Breast epithelium (tissue), 4 donors: ENCODE results near the gene ACMSD. TPM values are rescaled to one million over a fixed set of nuclear protein-coding genes. Genes with fewer than 3 reads are reported as not detected.

Experiments used
- DNase-seq, 2 donors: peaks; one replicate each; pipeline ENCODE4 v3.0.0-alpha.2; 2019; ENCODE audit warnings: low spot score in 2 of 2
- H3K27ac ChIP-seq, 2 donors: fragments of 200-600 bp; sonication (generic) in 1 of 2; one replicate each; pipeline ENCODE4 v1.5.1; 2016 to 2019; ENCODE audit warnings: mild to moderate bottlenecking in 1 of 2
- H3K27me3 ChIP-seq, 2 donors: fragments of 200-600 bp; sonication (generic) in 1 of 2; one replicate each; pipeline versions ENCODE4 v1.5.1 to v1.6.0; 2017 to 2019; ENCODE audit warnings: control low read depth in 1 of 2, mild to moderate bottlenecking in 1 of 2
- H3K36me3 ChIP-seq: fragments of 200-600 bp; one replicate; pipeline ENCODE4 v1.5.1; 2019
- H3K4me1 ChIP-seq, 2 donors: fragments of 200-600 bp; sonication (generic); one replicate each; pipeline ENCODE4 v1.5.1; 2016 to 2019; ENCODE audit warnings: control low read depth in 1 of 2
- H3K4me3 ChIP-seq, 3 donors: fragments of 200-600 bp; sonication (generic); 1 replicate in 2 of 3; 2 replicates in 1 of 3; pipeline ENCODE4 v1.5.1; 2016 to 2019; ENCODE audit warnings: mild to moderate bottlenecking in 3 of 3, moderate library complexity in 2 of 3
- H3K9me3 ChIP-seq, 2 donors: fragments of 200-600 bp; sonication (generic) in 1 of 2; one replicate each; pipeline ENCODE4 v1.5.1; 2016 to 2019; ENCODE audit warnings: control low read depth in 1 of 2
- POLR2A ChIP-seq: fragments of 450-650 bp; IDR thresholded peaks from one replicate; pipeline ENCODE4 v1.6.1; 2016; ENCODE audit warnings: antibody characterized with exemption, mild to moderate bottlenecking, moderate library complexity
- POLR2AphosphoS5 ChIP-seq, 3 donors: sonication (generic); formaldehyde crosslinking; IDR thresholded peaks; one replicate each; pipeline ENCODE4 v1.6.1; 2017; ENCODE audit warnings: antibody characterized with exemption in 3 of 3
- intact Hi-C: fragments of 100-400 bp; cut with DNase I; formaldehyde crosslinking; loops from one replicate; pipeline ENCODE4 v1.15.1; 2023; ENCODE audit warnings: low total_unique reads
- total RNA-seq, 3 donors: library from RNA; depleted of rRNA; stranded (reverse); fragments of >200 nt; gene quantifications; one replicate each; pipeline ENCODE4 v1.1.0, GENCODE V29; 2016
- TF ChIP-seq, protein P1 (sequence below), 3 donors: fragments of 450-650 bp; IDR thresholded peaks; one replicate each; pipeline ENCODE4 v1.5.1; 2016 to 2017; ENCODE audit warnings: antibody characterized with exemption in 3 of 3, mild to moderate bottlenecking in 3 of 3, moderate library complexity in 3 of 3

The ACMSD gene
- total RNA-seq, 3 donors from 2014 or later, result 0.59 TPM; not detected in 2

DNA sequence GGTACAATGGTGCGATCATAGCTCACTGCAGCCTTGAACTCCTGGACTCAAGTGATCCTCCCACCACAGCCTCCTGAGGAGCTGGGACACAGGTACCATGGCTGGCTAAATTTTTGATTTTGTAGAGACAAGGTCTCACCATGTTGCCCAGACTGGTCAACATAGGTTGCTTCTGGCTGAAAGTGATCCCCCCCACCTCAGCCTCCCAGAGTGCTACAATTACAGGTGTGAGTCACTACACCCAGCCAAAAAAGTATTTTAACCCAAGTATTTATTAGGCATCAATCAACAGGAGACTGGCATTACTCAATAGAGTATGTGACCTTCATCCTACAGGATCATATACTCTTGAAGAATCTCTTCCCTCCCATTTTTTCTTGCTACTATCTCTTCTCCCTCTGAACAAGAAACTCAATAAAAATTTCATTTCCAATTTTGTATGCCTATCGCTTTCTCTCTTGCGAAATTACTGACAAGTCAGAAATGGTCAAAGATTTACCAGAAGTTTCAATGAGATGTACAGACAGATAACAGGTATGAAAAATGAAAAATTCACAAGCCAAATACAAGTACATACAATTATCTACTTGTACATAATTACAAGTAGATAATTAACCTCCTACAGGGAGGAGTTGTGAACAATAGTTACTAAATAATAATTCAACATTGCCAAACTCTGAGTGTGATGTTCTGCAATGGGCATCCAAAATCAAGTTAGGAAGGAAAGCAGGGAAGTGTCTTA is 45.3 kb downstream of the ACMSD start:
- Histone ChIP-seq H3K36me3 (no peaks in the 10 kb centered on the region), H3K27ac (no peak overlapping the region), H3K4me3 (no peak overlapping the region), H3K27me3 (no peaks in the 10 kb centered on the region), H3K9me3 (peaks cover 0 to 9% of the 10 kb centered on the region in 2 donors), H3K4me1 (no peaks in the 10 kb centered on the region)
- DNase-seq, result no peak
- intact Hi-C loops, result no loop called here
- TF ChIP-seq POLR2A (no peak), POLR2AphosphoS5 (IDR thresholded peaks at IDR 0.05) (no peak)
- TF ChIP-seq, protein P1, sequence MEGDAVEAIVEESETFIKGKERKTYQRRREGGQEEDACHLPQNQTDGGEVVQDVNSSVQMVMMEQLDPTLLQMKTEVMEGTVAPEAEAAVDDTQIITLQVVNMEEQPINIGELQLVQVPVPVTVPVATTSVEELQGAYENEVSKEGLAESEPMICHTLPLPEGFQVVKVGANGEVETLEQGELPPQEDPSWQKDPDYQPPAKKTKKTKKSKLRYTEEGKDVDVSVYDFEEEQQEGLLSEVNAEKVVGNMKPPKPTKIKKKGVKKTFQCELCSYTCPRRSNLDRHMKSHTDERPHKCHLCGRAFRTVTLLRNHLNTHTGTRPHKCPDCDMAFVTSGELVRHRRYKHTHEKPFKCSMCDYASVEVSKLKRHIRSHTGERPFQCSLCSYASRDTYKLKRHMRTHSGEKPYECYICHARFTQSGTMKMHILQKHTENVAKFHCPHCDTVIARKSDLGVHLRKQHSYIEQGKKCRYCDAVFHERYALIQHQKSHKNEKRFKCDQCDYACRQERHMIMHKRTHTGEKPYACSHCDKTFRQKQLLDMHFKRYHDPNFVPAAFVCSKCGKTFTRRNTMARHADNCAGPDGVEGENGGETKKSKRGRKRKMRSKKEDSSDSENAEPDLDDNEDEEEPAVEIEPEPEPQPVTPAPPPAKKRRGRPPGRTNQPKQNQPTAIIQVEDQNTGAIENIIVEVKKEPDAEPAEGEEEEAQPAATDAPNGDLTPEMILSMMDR (IDR thresholded peaks at IDR 0.05), result no peak

- intact Hi-C loops, result no loop called here
- TF ChIP-seq POLR2AphosphoS5 (IDR thresholded peaks at IDR 0.05), result no peak
- no peak for TF ChIP-seq POLR2A
- TF ChIP-seq, protein P1 (IDR thresholded peaks at IDR 0.05), result no peak
- no peak overlapping the region for H3K27ac ChIP-seq
- no peaks in the 10 kb centered on the region for H3K36me3 ChIP-seq
- no peaks in the 10 kb centered on the region for H3K27me3 ChIP-seq
- H3K4me1 ChIP-seq, result no peaks in the 10 kb centered on the region
- no peak for DNase-seq
- no peak overlapping the region for H3K4me3 ChIP-seq
- peaks cover 0 to 4% of the 10 kb centered on the region in 2 donors for H3K9me3 ChIP-seq
Observed at GRCh38 chr2:134884435-134884834, 46.0 kb downstream of the ACMSD start.

- H3K4me1 ChIP-seq, result no peaks in the 10 kb centered on the region
- H3K27ac ChIP-seq, result no peak overlapping the region
- H3K36me3 ChIP-seq, result no peaks in the 10 kb centered on the region
- DNase-seq, result no peak
- no peaks in the 10 kb centered on the region for H3K9me3 ChIP-seq
- intact Hi-C loops, result no loop called here
- TF ChIP-seq POLR2A (no peak), POLR2AphosphoS5 (IDR thresholded peaks at IDR 0.05) (no peak)
- TF ChIP-seq, protein P1 (IDR thresholded peaks at IDR 0.05), result no peak
- no peak overlapping the region for H3K4me3 ChIP-seq
- H3K27me3 ChIP-seq, result no peaks in the 10 kb centered on the region
Observed at GRCh38 chr2:134892282-134893035, 54.0 kb downstream of the ACMSD start.

- no peak for DNase-seq
- TF ChIP-seq, protein P1 (IDR thresholded peaks at IDR 0.05), result no peak
- TF ChIP-seq POLR2AphosphoS5 (IDR thresholded peaks at IDR 0.05) (no peak), POLR2A (no peak)
- Histone ChIP-seq H3K4me1 (no peaks in the 10 kb centered on the region), H3K36me3 (no peaks in the 10 kb centered on the region), H3K9me3 (no peaks in the 10 kb centered on the region), H3K27ac (no peak overlapping the region), H3K27me3 (no peaks in the 10 kb centered on the region), H3K4me3 (no peak overlapping the region)
- intact Hi-C loops, result no loop called here
Observed at GRCh38 chr2:134897932-134898331, 59.5 kb downstream of the ACMSD start.

- no peaks in the 10 kb centered on the region for H3K4me1 ChIP-seq
- no peak for TF ChIP-seq POLR2AphosphoS5 (IDR thresholded peaks at IDR 0.05)
- TF ChIP-seq, protein P1 (IDR thresholded peaks at IDR 0.05), result no peak
- no peak for TF ChIP-seq POLR2A
Observed at GRCh38 chr2:134899204-134899603, 60.8 kb downstream of the ACMSD start.

More at GRCh38 chr2:134899204-134899603, 60.8 kb downstream of the ACMSD start:
- Histone ChIP-seq H3K4me3 (no peak overlapping the region), H3K9me3 (no peaks in the 10 kb centered on the region), H3K27ac (no peak overlapping the region), H3K36me3 (no peaks in the 10 kb centered on the region), H3K27me3 (no peaks in the 10 kb centered on the region)
- no peak for DNase-seq
- intact Hi-C loops, result no loop called here
